ENCODE measurements around the gene SMS.

The SMS gene

GRCh38 chrX:21926116-21926515, 14.4 kb upstream of the SMS start:
- no peak overlapping the region for H3K27ac ChIP-seq
- no peak for TF ChIP-seq CTCF (conservative IDR thresholded peaks at IDR 0.05)
- TF ChIP-seq ZFX (IDR thresholded peaks at IDR 0.05) = no peak

- H3K27ac ChIP-seq = no peak overlapping the region
- TF ChIP-seq CTCF (conservative IDR thresholded peaks at IDR 0.05) (no peak), ZFX (IDR thresholded peaks at IDR 0.05) (no peak)
These were observed 13.8 kb upstream of the SMS start for GRCh38 chrX:21926527-21927278.

GRCh38 chrX:21929209-21929608, 11.3 kb upstream of the SMS start:
- TF ChIP-seq ZFX (IDR thresholded peaks at IDR 0.05) (no peak), CTCF (conservative IDR thresholded peaks at IDR 0.05) (no peak)
- no peak overlapping the region for H3K27ac ChIP-seq

- no peak overlapping the region for H3K27ac ChIP-seq
- no peak for TF ChIP-seq CTCF (conservative IDR thresholded peaks at IDR 0.05)
- TF ChIP-seq ZFX (IDR thresholded peaks at IDR 0.05) = no peak
These were observed 9.5 kb upstream of the SMS start for GRCh38 chrX:21930986-21931385.

- TF ChIP-seq ZFX (IDR thresholded peaks at IDR 0.05) (no peak), CTCF (conservative IDR thresholded peaks at IDR 0.05) (no peak)
- no peak overlapping the region for H3K27ac ChIP-seq
These were observed 8.1 kb upstream of the SMS start for GRCh38 chrX:21932292-21933002.

GRCh38 chrX:21933077-21933476, 7.4 kb upstream of the SMS start:
- H3K27ac ChIP-seq = no peak overlapping the region

More at GRCh38 chrX:21933077-21933476, 7.4 kb upstream of the SMS start:
- no peak for TF ChIP-seq ZFX (IDR thresholded peaks at IDR 0.05)
- no peak for TF ChIP-seq CTCF (conservative IDR thresholded peaks at IDR 0.05)
